Left hindlimb (tissue), 1 donor: ENCODE data around the gene IKZF2.

Experiments
- DNase-seq: peaks from one replicate; pipeline ENCODE4 v3.0.0-alpha.2; 2018

The IKZF2 gene

DNA sequence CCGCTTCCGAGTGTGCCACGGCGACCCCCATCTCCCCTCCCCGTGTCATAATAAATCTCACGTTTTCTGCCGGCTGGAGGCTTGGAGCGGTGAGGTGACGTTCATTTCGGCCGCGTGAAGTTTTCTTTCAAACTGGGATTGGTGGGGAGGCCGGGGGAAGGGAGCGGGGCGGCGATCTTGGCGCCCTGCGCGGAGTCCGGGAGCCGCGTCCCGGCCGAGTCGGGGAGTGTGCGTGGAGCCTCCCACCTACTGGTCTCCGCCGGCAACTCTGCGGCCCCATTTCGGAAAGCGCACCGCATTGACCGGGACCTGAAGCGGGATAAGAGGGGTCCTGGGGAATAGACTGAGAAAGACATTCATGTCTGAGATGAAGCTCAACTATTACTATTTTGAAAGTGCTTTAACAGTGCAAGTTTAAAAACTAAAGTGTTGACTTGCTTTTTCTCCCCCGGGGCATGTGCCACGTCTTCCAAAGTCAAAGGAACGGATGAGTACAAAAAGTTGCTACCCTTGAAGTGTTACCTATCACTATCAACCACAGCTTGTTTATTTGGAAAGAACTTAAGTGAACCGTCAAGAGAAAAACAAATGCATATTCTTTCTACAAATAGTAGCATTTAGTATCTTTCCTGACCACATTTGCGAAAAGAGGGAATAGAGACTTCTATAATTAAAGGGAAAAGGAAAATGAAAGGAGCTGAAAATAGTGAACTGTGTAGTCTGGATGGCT is 818 bp upstream of the IKZF2 start:
- no peak for DNase-seq

DNA sequence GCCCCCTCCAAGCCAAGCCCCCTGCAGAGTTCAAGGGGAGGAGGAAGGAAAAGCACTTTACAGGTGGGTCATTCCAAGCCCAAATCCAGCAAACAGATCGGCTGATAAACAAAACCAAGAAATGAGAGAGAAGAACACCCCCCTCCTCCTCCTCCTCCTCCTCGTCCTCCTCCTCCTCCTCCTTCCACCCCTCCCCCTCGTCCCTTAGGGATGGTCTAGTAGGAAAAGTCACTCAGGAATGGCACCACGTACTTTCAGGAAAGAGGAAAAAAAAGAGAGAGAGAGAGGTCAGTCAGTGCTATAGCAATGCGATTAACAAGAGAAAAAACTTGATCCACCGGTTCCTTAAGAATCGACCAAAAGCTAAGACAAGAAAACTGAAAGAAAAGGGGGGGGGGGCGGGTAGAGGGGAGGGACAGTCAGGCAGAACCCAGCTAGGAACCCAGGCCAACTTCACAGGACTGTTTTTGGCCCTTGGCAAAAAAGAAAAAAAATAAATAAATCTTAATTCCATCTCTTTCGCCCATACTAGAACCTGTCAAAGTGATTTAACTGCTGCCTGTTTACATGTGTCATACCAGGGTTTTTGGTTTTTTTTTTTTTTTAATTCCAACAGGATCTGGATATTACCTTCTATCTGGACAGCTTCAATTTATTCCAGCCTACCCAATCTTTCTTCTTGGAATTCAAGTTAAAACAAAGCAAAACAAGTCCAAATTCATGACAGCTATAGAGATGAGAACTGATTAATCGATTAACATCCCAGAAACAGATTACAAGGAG is 906 bp downstream of the IKZF2 start:
- DNase-seq: peak; percentile 43

DNA sequence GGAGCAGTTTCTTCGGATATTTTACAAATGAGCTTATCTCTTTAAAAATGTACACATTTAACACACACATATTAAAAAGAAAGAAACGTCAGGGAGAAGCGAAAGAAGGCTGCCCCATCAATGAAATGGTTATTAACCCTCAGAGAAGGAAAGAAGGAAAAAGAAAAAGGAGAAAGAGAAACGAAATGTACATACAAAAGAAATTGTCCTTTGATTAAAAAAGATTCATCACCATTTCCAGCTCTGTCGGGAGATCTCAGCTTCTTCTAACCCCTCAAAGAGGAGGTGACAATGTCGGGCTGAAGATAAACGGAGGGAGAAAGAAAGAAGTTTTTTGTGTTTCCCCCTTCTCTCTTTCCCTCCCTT is 1.5 kb downstream of the IKZF2 start:
- DNase-seq: no peak

DNA sequence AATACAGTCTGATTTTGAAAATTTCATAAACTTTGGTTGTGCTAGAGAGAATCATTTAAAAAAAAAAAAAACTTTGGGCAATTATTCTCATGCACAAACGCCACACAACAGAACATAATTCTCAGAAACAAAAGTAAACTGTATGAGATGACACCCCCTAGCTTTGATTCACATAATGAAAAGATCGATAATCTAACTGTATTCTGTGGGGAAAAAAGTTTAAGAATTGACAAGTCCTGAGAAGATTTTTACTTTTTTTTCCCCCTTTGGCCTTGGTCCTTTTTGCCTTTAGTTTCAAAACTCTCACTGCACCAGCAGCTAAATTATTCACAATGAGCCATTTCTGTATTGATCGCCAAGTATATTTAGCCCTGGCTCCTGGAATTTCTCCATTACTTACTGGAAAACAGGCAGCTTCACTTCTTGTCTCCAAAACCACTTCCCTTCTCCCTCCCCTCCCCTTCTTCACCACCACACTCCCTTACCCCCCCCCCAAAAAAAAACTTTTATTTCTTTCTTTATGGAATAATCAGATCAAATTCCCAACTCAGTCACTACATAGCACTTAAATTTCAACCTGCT is 2.0 kb downstream of the IKZF2 start:
- no peak for DNase-seq

DNA sequence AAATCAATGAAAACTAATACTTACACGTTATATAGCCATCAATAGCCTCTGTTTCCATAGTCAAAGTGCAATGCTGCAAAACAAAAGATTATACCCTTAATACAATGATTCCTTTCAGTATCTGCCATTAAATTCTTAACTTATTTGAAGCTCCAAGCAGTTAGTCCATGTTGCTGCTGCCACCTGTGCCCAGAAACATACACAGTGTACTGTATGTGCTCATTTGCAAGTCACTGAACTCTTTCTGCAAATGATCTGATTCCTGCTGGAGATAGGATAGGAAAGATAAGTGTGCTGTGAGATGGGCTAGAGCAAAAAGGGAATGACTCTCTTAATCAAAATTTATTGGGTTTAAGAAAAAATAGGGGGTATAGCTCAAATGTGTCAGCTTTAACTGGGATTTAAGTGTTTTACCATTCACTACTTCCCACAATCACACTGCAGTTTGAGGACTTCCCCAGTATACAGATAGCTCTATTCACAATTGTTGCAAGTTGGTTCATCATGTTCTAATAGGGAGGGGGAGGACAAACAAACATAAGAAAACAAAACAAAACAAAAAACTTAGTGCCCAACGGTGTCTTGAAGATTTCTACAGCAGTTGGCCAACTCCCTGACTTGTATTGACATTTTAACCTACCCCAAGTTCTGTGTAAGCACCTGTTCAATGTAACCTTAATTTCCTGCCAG is 2.7 kb downstream of the IKZF2 start:
- DNase-seq: no peak

DNA sequence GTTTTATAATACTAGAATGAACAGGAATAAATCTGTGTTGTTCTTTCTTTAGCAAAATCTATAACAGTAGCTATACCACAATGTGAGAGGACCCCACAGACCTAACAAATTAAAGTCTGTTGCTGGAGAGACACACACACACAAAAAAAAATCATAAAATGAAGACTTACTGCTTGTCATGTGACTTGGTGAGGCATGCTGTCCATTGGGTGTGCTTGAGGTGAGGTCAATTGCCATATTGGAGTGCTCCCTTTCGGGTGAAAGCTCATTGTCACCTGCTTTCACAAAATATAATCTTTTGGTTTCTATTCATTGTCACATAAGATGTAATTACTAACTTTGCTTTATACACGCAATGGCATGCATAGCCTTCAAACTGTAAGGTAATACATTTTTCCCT is 3.9 kb downstream of the IKZF2 start:
- no peak for DNase-seq

DNA sequence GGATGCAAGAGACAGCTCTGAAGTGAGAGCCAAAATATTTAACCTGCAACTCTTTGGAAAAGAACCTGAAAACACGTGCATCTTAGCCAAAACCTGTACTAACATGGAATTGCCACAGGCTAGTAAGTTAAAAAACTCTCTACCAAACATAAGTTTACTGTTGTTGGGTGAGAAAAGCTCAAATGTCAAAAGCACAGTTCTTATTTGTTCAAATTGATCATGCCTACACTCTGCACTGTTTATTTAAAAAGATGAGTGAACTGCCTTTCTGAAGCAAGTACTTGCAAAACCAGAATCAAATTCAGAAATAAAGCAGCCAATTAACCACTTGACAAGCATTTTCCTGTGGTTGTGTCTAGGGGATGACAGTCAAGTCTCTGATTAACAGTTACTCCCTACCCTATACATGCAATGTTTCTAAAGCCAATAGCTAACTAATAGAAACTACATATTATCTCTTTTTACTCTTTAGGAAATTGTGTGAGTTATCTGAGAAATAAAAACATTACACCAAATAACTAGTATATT is 5.6 kb downstream of the IKZF2 start:
- no peak for DNase-seq

DNA sequence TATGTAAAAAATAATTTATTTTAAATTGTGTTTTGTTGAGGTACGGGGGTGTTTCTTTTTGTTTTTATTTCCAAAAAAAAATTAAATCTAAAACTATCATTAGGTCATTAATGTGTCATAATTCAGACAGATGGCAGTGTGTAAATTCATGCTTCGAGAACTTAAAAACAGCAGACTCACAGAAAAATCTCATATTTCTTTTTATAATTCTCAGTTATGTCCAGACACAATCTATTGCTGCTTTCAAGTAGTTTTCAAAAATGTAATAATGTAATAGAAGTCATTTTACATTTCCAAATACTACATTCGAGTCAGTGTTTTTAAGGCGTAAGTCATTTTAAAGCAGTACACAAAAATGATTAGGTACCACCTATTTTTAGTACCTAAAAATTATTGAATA is 14.3 kb downstream of the IKZF2 start:
- no peak for DNase-seq

DNA sequence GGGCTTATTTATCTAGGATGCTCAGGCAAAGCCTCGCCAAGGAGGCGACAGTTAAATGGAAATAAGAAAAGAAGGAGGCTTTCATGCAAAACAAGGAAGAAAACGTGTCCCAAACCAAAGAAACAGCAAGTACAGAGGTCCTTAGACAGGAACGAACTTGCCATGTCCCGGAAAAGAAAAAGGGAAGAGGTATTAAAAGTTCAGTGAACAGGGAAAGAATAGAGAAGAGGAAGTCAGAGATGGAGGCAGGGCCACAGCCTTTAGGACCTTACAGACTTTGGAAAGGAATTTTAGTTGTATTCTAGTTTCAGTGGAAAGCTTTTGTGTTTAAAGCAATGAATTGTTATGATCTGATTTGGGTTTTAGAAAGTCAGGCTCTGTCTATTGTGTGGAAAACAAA is 22.1 kb downstream of the IKZF2 start:
- DNase-seq: no peak

DNA sequence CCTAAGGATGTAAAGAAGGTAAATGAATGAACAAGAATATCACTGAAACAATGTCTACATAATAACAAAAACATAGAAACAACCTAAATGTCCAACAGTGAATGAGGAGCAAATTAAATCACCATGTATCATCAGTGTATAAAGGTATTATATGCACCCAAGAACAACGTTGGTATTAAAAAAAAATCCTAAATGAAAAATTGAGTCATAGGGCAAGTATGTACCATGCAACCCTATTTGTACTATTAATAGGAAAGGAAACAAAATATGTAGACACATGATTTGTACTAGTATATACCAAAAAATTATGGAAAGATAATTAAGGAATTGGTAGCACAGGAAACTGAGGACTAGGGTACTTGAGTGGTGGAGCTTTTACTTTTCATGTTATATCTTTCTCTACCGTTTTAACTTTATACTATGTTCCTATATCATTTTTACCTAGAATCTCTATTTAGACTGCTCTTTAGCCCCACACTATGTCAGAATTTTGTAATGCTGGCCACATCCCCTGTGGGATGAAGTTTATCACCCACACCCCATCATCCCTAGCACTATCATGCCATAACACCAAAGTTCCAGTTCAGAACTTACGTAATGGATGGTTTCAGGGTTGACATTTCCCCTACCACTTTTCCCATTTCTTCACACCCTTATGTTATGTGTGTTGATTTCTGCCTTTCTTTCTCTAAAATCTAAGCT is 25.6 kb downstream of the IKZF2 start:
- no peak for DNase-seq

DNA sequence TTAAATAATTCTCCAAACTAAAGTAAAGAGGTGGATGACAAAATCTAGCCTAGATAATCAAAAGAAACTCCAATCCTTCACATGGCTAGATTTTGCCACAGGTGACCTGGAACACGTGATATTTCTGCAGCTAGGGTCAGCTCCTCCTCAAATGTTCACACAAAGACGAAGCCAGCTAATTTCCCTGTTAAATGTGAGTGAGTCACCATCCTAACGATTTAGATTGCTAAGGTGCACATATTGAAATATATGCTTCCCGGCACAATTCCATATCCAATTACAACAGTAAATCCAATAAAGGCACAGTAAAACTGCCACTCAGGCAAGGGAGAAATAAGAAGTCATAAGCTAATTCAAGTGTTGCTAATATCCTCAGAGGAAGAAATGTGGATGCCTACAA is 28.7 kb downstream of the IKZF2 start:
- no peak for DNase-seq

DNA sequence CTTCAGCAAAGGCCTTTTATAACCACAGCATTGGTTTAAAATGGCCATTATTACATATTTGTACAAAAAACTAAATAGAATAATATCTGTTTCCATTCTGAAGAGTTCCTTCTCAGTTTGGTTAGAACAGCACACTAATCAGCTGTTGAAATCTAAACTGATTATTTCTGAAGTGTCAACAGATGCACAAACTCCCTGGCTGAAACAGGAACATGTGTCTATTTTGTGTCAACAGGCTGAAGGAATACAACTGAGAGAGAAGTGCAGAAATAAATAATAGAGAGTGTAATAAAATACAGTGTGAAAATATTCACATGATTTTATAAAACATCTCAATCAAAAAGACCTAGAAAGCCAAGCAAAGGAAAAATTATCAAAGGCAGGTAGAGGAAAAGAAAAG is 29.7 kb downstream of the IKZF2 start:
- no peak for DNase-seq

DNA sequence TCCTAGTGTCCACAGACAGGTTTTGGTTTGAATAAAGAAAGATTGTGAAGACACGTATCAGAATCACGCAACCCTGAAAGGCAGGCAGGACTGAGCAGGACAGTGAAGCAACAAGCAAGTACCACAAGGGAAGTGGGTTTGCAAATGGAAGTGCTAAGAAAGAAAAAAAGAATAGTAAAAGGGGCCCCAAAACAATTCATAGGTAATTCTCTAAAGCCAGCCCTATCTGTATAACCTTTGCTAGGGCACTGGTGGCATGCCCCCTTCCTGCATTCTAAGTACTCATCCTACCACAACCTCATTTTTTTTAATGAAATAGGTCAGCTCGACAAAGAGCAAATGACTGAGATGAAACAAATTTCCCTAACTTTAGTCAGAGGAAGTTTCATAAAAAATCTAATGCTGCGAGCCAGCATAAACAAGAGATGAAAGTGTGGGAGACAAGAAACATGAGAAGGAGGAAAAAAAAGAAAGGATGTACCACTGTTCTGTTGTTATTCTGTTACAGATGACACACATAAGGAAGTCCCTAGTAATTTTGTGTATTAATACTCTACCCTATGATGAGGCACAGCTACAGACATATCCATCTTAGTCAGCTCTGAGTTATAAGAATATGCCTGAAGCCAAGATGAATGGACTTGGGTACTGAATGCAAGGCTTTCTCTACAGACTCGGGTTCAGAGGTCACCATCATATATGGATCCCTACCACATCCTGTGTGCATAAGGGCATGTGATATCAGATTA is 32.2 kb downstream of the IKZF2 start:
- DNase-seq: no peak

DNA sequence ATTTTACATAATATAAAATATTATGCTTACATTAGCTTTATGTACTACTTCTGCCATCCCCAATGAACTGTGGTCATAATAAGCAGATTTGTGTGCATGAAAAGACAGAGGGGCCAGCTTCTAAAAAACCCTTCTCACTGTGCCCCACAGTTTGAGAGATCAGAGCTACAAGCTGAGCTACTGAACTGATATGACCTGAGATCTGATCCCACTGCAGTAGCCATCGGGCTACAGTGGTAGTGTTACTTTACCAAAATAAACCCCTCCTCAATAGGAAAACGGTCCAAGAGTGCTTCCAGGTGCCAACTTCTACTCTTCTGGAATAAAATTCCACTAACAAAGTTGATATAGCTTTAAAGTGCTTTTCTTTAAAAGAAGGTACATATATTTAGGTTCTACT is 43.1 kb downstream of the IKZF2 start:
- no peak for DNase-seq

DNA sequence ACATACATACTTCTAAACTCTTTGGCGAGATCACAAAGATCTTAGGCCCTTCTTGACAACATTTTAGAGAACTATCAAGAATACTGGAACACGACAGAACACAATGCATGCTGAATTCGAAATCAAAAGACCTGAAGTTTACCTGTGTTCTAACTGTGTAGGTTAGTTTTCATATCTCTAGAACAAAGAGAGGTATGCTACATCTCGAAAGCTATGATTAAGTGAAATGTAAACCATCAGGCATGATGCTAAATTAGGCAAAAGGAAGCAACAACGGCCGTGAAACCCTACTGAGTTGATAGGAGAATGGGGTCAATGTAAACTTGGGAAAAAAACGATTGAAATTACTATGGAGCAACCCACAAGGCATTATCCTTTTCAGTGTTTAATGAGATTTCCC is 43.7 kb downstream of the IKZF2 start:
- no peak for DNase-seq

DNA sequence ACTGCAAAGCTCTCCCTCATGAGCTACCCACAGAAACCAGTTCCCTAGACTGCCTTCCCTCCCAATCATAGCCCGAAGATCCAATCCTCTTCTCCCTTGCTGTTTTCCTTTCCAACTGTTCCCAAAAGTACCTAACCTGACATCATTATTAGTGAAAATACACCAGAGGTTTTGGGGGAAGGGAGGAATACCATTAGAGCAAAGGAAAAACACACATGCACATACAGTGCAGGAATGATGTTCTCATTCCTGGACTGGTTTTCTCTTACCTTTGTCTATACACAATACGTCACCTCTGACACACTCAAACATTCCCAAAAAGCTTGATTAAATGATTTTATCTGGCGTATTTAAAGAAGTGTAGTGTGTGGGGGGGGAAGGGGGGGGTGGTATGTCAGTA is 46.2 kb downstream of the IKZF2 start:
- DNase-seq: no peak

DNA sequence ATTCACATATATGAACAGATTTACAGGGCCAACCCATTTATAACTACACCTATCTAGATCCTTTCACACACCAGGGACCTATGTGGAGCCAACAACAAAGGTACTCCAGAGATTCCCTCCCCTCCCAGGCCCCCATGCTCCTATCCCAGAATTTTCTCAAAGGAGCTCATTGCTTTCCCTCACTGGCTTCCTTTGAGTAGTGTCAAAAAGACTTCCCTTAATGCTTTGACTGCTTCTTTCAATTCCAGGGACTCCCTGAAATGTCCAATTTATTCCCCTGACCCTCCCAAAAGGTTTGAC is 46.6 kb downstream of the IKZF2 start:
- no peak for DNase-seq

DNA sequence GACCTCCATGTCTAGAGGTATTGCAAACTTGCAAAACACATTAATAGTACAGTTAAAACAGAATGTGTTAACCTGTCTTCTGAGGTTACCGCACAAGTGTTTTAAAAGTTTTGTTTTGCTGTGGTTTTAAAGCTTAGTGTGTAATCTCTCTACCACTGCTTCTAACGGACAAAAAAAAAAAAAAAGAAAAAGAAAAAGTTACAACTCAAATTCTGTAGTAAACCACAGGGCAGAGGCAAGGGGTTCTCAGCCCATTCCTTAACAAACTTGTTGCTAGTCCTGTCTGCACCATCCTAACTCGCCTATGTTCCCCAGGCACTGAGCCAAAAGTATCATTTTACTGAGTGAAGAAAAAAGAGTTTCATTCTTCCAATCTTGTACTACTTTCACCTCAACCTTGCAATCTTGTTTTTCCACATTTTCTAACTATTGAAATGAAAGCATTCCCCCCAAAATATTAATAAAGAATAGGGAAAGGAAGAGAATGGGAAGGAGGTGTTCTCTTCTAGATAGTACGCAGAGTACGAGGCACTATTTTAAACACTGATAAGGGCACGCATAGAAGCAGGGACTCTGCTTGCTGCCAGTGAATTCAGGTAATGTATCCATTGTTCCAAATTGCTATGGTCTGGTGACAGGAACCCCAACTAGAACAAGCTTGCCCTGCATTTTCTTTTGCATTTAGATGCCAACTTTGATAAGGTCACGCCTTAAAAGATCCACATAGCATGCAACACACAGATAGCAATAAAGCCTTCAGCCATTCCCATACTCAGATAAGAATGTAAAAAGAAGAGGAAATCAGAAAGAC is 47.1 kb downstream of the IKZF2 start:
- DNase-seq: no peak

DNA sequence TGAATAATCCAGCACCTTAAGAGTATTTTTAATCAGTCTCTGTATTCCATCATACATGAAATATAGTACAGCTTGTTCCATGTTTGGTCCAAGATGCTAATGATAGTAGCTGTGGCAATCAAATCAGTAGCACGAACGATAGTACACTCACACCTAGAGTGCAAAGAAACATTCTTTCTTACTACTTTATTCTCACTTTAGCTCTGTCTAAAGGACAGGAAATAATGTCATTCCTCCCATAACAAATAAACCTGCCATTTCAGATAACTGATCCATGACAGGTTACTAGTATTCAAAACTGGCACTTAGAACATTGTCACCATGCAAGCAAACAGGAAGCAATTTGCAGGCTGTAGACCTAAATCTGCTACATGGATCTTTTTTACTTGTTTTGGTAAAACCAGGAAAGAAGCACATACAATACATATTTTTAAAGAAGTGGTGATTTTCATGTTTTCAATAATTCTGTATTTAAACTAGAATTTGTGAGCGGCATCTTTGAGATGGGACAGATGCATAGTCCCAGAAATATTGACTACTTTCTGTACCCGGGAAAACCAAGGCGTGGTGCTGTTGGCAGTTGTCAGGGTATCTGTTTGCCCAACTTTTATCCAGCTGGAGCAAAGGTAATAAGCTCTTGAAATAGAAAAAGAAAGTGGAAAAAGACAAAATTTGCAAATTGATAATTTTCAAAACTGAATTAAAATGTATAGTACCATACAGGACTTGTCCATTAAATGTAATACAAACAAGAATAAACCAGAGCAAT is 49.5 kb downstream of the IKZF2 start:
- DNase-seq: no peak

DNA sequence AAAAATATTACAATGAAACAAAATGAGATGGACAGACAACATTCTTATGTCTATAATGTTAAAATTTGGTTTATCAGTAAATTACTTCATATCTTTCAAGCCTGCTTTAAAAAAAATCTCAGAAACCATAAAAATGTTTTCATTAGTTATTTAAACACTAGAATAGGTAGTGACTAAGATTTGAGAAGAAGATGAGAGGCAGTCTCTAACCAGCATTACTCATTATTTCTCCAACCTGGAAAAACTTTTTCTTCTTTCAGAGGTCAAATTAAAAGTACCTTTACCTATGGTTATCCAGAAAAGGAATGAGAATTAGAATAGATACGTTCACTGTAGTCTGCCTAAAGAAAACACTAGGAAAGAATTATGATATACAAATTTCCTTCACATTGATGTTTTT is 50.3 kb downstream of the IKZF2 start:
- DNase-seq: no peak

DNA sequence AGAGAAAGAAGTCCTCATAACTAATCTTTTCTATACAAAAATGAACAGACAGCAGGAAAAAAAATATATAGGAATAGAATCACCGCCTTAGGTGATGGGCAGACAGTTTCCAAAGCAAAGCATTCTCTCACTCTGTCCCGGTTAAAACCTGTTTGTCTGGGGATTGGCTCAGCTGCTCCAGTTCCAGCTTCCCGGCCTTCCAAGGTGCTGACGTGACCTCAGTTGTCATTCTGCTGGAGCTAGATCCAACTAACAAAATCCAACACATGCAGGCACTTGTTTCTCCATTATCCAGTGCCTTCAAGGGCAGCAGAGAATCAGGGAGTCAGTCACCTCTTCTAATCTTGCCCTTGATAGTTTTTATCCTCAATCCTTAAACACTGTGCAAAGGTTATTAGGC is 52.8 kb downstream of the IKZF2 start:
- no peak for DNase-seq
